Adrenal gland (tissue), 12 donors: ENCODE data around the gene FAM3B. TPM values are rescaled to one million over a fixed set of nuclear protein-coding genes. Genes with fewer than 3 reads are reported as not detected.

Experiments used
- DNase-seq, 7 donors: peaks; one replicate each; pipeline ENCODE4 v3.0.0-alpha.2; 2019 to 2020
- H3K27ac ChIP-seq, 5 donors: fragments of 200-600 bp; sonication (generic) in 4 of 5; 1 replicate in 3 of 5; 2 replicates in 2 of 5; pipeline versions ENCODE4 v1.5.1 to v1.8.0; 2016 to 2020; ENCODE audit warnings: mild to moderate bottlenecking in 1 of 5
- H3K27me3 ChIP-seq: fragments of 200-600 bp; 2 replicates; pipeline ENCODE4 v1.8.0; 2021
- H3K36me3 ChIP-seq, 2 donors: fragments of 200-600 bp; replicated peaks in 1 of 2; 1 replicate in 1 of 2; 2 replicates in 1 of 2; pipeline versions ENCODE4 v1.5.1 to v1.8.0; 2018 to 2022
- H3K4me1 ChIP-seq, 2 donors: fragments of 200-600 bp; replicated peaks in 1 of 2; 1 replicate in 1 of 2; 2 replicates in 1 of 2; pipeline versions ENCODE4 v1.5.1 to v1.8.0; 2018 to 2021
- H3K4me3 ChIP-seq, 4 donors: fragments of 200-600 bp; sonication (generic) in 3 of 4; one replicate each; pipeline ENCODE4 v1.5.1; 2016 to 2018
- H3K9me3 ChIP-seq, 3 donors: fragments of 200-600 bp; sonication (generic) in 1 of 3; replicated peaks in 1 of 3; 1 replicate in 2 of 3; 2 replicates in 1 of 3; pipeline versions ENCODE4 v1.5.1 to v1.8.0; 2016 to 2021
- CTCF ChIP-seq, 6 experiments: fragments of 450-650 bp in 4 of 6; fragments of 200-600 bp in 2 of 6; sonication (generic) in 1 of 6; IDR thresholded peaks; 1 replicate in 5 of 6; 2 replicates in 1 of 6; pipeline versions ENCODE4 v1.5.1 to v1.8.0; 2016 to 2021; ENCODE audit warnings: antibody characterized with exemption in 6 of 6, mild to moderate bottlenecking in 2 of 6, moderate library complexity in 1 of 6
- POLR2A ChIP-seq, 2 donors: fragments of 450-650 bp; IDR thresholded peaks; one replicate each; pipeline ENCODE4 v1.6.1; 2017; ENCODE audit warnings: antibody characterized with exemption in 2 of 2, mild to moderate bottlenecking in 2 of 2, moderate library complexity in 1 of 2
- WGBS, 4 donors: extraction: QIAGEN DNeasy Blood & Tissue Kit in 2 of 4; methylation state at CpG; one replicate each; pipeline versions ENCODE4 v1.1.5 to v1.1.7; 2013 to 2017; 5-methylcytosine and 5-hydroxymethylcytosine counted together
- intact Hi-C, 2 donors: fragments of 100-400 bp; cut with DNase I; formaldehyde crosslinking; loops; one replicate each; pipeline versions ENCODE4 v1.14.1 to v1.15.0; 2022 to 2023
- polyA plus RNA-seq, 3 donors: library from polyadenylated mRNA; stranded (reverse); fragments of 200-250 nt in 2 of 3; fragments of 350-450 nt in 1 of 3; fragmentation: Illumina TruSeq in 1 of 3; extraction: RNeasy Lipid Tissue Mini Kit (QIAGEN cat#74804) in 1 of 3; gene quantifications; one replicate each; pipeline ENCODE4 v1.2.3, GENCODE V29; 2013 to 2014
- total RNA-seq, 9 donors: library from RNA; depleted of rRNA in 4 of 9; stranded (reverse); fragments of >200 nt in 4 of 9; fragments of 120-200 nt in 1 of 9; fragmentation: NEBNext Ultra II Directional in 1 of 9; extraction: Animal tissue kit (Norgen Biotek cat#: 25700) in 1 of 9; gene quantifications; one replicate each; pipeline versions ENCODE4 v1.1.0 to v1.2.4, GENCODE V29; 2013 to 2023
- donor health status: healthy with polysubstance abuse.
- donor health status: Bipolar disorder and iron deficiency.
- donor health status: DM: yes; HTN: yes; CAD: no.
- donor health status: DM: no; HTN: no; CAD: no.
- donor health status: DM: no; HTN: no; CAD: no.
- donor health status: DM: yes; HTN: yes; CAD: no.

Gene FAM3B
- total and polyA plus RNA-seq, 12 donors, result 0.07 to 0.38 (median 0.24) TPM; not detected in 8

GRCh38 chr21:41319273-41319672 is 2.7 kb downstream of the FAM3B start:
- intact Hi-C loops, result no loop called here
- WGBS, 4 donors, result 74 to 85% (median 80%) methylated on average over 6 to 7 of the region's 7 CpGs
- Histone ChIP-seq H3K4me3 (no peak overlapping the region), H3K36me3 (no peaks in the 10 kb centered on the region), H3K27me3 (peaks cover 17% of the 10 kb centered on the region), H3K27ac (no peak overlapping the region), H3K9me3 (no peaks in the 10 kb centered on the region), H3K4me1 (no peaks in the 10 kb centered on the region)
- TF ChIP-seq CTCF (IDR thresholded peaks at IDR 0.05) (no peak), POLR2A (IDR thresholded peaks at IDR 0.05) (no peak)
- no peak for DNase-seq

- H3K4me3 ChIP-seq, result no peak overlapping the region
- 77 to 89% (median 81%) methylated on average over 17 to 20 of the region's 20 CpGs for WGBS, 4 donors
- no peak for TF ChIP-seq POLR2A (IDR thresholded peaks at IDR 0.05)
- no peak for TF ChIP-seq CTCF (IDR thresholded peaks at IDR 0.05)
These were observed 4.8 kb downstream of the FAM3B start for GRCh38 chr21:41321211-41321907.

GRCh38 chr21:41321908-41322495 is 5.4 kb downstream of the FAM3B start:
- WGBS, 4 donors, result 78 to 85% (median 83%) methylated on average over 5 to 7 of the region's 7 CpGs
- H3K4me1 ChIP-seq, result no peaks in the 10 kb centered on the region
- peaks cover 3% of the 10 kb centered on the region for H3K27me3 ChIP-seq
- intact Hi-C loops, result no loop called here
- H3K4me3 ChIP-seq, result no peak overlapping the region
- H3K9me3 ChIP-seq, result no peaks in the 10 kb centered on the region
- TF ChIP-seq POLR2A (IDR thresholded peaks at IDR 0.05) (no peak), CTCF (IDR thresholded peaks at IDR 0.05) (no peak)
- H3K36me3 ChIP-seq, result no peaks in the 10 kb centered on the region
- no peak for DNase-seq
- no peak overlapping the region for H3K27ac ChIP-seq

More at GRCh38 chr21:41321211-41321907, 4.8 kb downstream of the FAM3B start:
- no peaks in the 10 kb centered on the region for H3K9me3 ChIP-seq
- H3K27ac ChIP-seq, result no peak overlapping the region
- DNase-seq, result no peak
- H3K27me3 ChIP-seq, result peaks cover 10% of the 10 kb centered on the region
- no peaks in the 10 kb centered on the region for H3K36me3 ChIP-seq
- intact Hi-C loops, result no loop called here
- H3K4me1 ChIP-seq, result no peaks in the 10 kb centered on the region

GRCh38 chr21:41322496-41323382 is 6.1 kb downstream of the FAM3B start:
- H3K9me3 ChIP-seq, result no peaks in the 10 kb centered on the region
- no peaks in the 10 kb centered on the region for H3K4me1 ChIP-seq
- no peaks in the 10 kb centered on the region for H3K36me3 ChIP-seq
- no peaks in the 10 kb centered on the region for H3K27me3 ChIP-seq
- no peak for TF ChIP-seq CTCF (IDR thresholded peaks at IDR 0.05)
- no peak for TF ChIP-seq POLR2A (IDR thresholded peaks at IDR 0.05)
- H3K27ac ChIP-seq, result no peak overlapping the region
- no peak for DNase-seq
- WGBS, 4 donors, result 68 to 80% (median 77%) methylated on average over 10 to 23 of the region's 23 CpGs
- H3K4me3 ChIP-seq, result no peak overlapping the region
- intact Hi-C loops, result no loop called here
